ENCODE results near the gene VPS13C.

DNA sequence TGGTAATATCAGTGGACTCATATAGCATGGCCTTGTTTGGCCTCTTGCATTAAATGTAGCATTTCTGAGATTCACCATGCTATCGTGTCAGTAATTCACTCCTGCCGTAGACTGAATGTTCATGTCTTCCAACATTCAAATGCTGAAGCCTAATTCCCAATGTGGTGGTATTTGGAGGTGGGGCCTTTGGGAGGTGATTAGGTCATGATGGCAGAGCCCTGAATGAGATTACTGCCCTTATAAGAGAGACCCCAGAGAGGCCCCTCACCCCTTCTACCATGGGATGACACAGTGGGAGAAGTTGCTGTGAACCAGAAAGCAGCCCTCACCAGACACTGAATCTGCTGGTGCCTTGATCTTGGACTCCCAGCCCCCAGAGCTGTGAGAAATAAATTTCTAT is 241.4 kb downstream of the VPS13C start:
- TF ChIP-seq, protein P1, sequence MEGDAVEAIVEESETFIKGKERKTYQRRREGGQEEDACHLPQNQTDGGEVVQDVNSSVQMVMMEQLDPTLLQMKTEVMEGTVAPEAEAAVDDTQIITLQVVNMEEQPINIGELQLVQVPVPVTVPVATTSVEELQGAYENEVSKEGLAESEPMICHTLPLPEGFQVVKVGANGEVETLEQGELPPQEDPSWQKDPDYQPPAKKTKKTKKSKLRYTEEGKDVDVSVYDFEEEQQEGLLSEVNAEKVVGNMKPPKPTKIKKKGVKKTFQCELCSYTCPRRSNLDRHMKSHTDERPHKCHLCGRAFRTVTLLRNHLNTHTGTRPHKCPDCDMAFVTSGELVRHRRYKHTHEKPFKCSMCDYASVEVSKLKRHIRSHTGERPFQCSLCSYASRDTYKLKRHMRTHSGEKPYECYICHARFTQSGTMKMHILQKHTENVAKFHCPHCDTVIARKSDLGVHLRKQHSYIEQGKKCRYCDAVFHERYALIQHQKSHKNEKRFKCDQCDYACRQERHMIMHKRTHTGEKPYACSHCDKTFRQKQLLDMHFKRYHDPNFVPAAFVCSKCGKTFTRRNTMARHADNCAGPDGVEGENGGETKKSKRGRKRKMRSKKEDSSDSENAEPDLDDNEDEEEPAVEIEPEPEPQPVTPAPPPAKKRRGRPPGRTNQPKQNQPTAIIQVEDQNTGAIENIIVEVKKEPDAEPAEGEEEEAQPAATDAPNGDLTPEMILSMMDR (IDR thresholded peaks at IDR 0.05; ENCODE audit: insufficient read depth, low read length, poor library complexity, severe bottlenecking) = no peak
- no peak for TF ChIP-seq EZH2phosphoT487 (conservative IDR thresholded peaks at IDR 0.05; ENCODE audit: low read length)

All from SU-DHL-6 (cell line).